ENCODE results near the gene HMGB4. TPM values are rescaled to one million over a fixed set of nuclear protein-coding genes. Genes with fewer than 3 reads are reported as not detected.

The HMGB4 gene
- total and polyA plus RNA-seq, 2 of the 4 experiments (the other 2 are of a cell fraction) = not detected

GRCh38 chr1:33849211-33849610 lies 14.7 kb upstream of the HMGB4 start:
- Histone ChIP-seq H2BK20ac (ENCODE audit: low read depth, low read length) (no peak overlapping the region), H3K27me3 (ENCODE audit: control insufficient read depth, insufficient read depth, low read length) (no peaks in the 10 kb centered on the region), H3K36me3 (ENCODE audit: control insufficient read depth, insufficient read depth, low read length) (no peaks in the 10 kb centered on the region), H3K4ac (ENCODE audit: low read depth, low read length) (no peak overlapping the region), H3K4me2 (ENCODE audit: low read depth, low read length) (no peak overlapping the region), H3K9me1 (ENCODE audit: insufficient read depth, low read length) (no peaks in the 10 kb centered on the region), H3K9ac (ENCODE audit: low read depth, low read length) (no peak overlapping the region), H3K79me1 (ENCODE audit: low read depth in 1 of 2, low read length in 2 of 2) (no peaks in the 10 kb centered on the region), H3K56ac (ENCODE audit: extremely low read depth, insufficient read depth, low read length) (no peak overlapping the region), H3K4me1 (ENCODE audit: control insufficient read depth, insufficient read depth, low read length) (no peaks in the 10 kb centered on the region), H4K20me1 (ENCODE audit: insufficient read depth, low read length) (no peaks in the 10 kb centered on the region), H3K14ac (replicated peaks; ENCODE audit: low read depth, low read length) (no peak overlapping the region), H4K5ac (ENCODE audit: low read depth, low read length) (no peak overlapping the region), H2AK5ac (ENCODE audit: low read depth, low read length) (no peak overlapping the region), H3K9me3 (ENCODE audit: control insufficient read depth, insufficient read depth, low read length) (peaks cover 15% of the 10 kb centered on the region), H2BK15ac (ENCODE audit: low read depth, low read length) (no peak overlapping the region), H3K23ac (ENCODE audit: low read depth, low read length) (no peak overlapping the region), H2BK5ac (ENCODE audit: low read depth, low read length, poor library complexity, severe bottlenecking) (no peak overlapping the region), H4K8ac (ENCODE audit: low read depth in 2 of 2, low read length in 2 of 2) (no peak overlapping the region), H3K27ac (ENCODE audit: insufficient read depth, low read length) (no peak overlapping the region), H2BK120ac (ENCODE audit: low read depth, low read length) (no peak overlapping the region), H3K4me3 (ENCODE audit: insufficient read depth, low read depth, low read length) (no peak overlapping the region), H2AK9ac (replicated peaks; ENCODE audit: low read depth, low read length, poor library complexity) (no peak overlapping the region), H4K91ac (ENCODE audit: insufficient read depth, low read depth, low read length) (no peak overlapping the region), H2AFZ (replicated peaks; ENCODE audit: low read length, poor library complexity) (no peak overlapping the region), H3K18ac (ENCODE audit: low read depth, low read length) (no peak overlapping the region)
- POLR2A ChIA-PET (ENCODE audit: unreplicated experiment) = no interaction called here
- no TSS peak for BruUV-seq (replicated peaks)
- TF ChIP-seq MAFK (IDR thresholded peaks at IDR 0.05; ENCODE audit: low read depth, low read length) (no peak), RFX5 (IDR thresholded peaks at IDR 0.05; ENCODE audit: low read depth, low read length) (no peak), USF2 (IDR thresholded peaks at IDR 0.05; ENCODE audit: low read depth, low read length) (no peak), CTCF (conservative IDR thresholded peaks at IDR 0.05; ENCODE audit: low read depth, low read length) (no peak), MAZ (IDR thresholded peaks at IDR 0.05; ENCODE audit: borderline replicate concordance, low read depth, low read length) (no peak), RAD21 (IDR thresholded peaks at IDR 0.05; ENCODE audit: low read length) (no peak), SMC3 (IDR thresholded peaks at IDR 0.05; ENCODE audit: low read depth, low read length) (no peak), CEBPB (IDR thresholded peaks at IDR 0.05; ENCODE audit: low read depth, low read length) (no peak), NFE2L2 (IDR thresholded peaks at IDR 0.05; ENCODE audit: low read depth, low read length) (no peak), FOS (IDR thresholded peaks at IDR 0.05; ENCODE audit: low read depth, low read length) (no peak), BHLHE40 (IDR thresholded peaks at IDR 0.05; ENCODE audit: low read depth, low read length) (no peak), POLR2A (IDR thresholded peaks at IDR 0.05; ENCODE audit: low read depth, low read length) (no peak), RCOR1 (IDR thresholded peaks at IDR 0.05; ENCODE audit: insufficient replicate concordance, low read length) (no peak), MXI1 (IDR thresholded peaks at IDR 0.05; ENCODE audit: borderline replicate concordance, low read depth, low read length) (no peak), ELK1 (IDR thresholded peaks at IDR 0.05; ENCODE audit: borderline replicate concordance, low read depth, low read length) (no peak), CHD1 (IDR thresholded peaks at IDR 0.05; ENCODE audit: low read depth, low read length) (no peak)
- CTCF ChIA-PET = no interaction called here
- no peak for DNase-seq
- WGBS, 2 experiments (ENCODE audit: extremely low coverage in 2 of 2, insufficient read length in 1 of 2) = no CpG with 5 or more reads among the region's 1 CpG
- dilution Hi-C loops (cut with HindIII; ENCODE audit: low sequenced_read_pairs, unreplicated experiment) = no loop called here
- in situ Hi-C loops (cut with MboI; ENCODE audit: low sequenced_read_pairs) = no loop called here
- ATAC-seq (ENCODE audit: low read depth) = no peak
- intact Hi-C loops (cut with micrococcal nuclease) = no loop called here
